Measurements from ENCODE around the gene C6orf89. TPM values are rescaled to one million over a fixed set of nuclear protein-coding genes. Genes with fewer than 3 reads are reported as not detected.
"Not testable (repeated sequence)": the region's sequence is repeated elsewhere in the genome, so short reads cannot be mapped to it uniquely, and the experiment has no call there.

Gene C6orf89
- total and polyA plus RNA-seq, 11 donors: 34.0 to 86.2 (median 71.4) TPM

- 69 to 77% (median 73%) methylated on average over 3 of the region's 3 CpGs for WGBS, 4 donors
- intact Hi-C loops (cut with DNase I): loop anchor here in 1 of 10 donors (10.0 kb wide), 1 partner anchor 325 kb away; no protein-coding TSS in a partner anchor
- H3K27me3 ChIP-seq: no peaks in the 10 kb centered on the region
- H3K4me3 ChIP-seq: no peak overlapping the region
- TF ChIP-seq, protein P1, sequence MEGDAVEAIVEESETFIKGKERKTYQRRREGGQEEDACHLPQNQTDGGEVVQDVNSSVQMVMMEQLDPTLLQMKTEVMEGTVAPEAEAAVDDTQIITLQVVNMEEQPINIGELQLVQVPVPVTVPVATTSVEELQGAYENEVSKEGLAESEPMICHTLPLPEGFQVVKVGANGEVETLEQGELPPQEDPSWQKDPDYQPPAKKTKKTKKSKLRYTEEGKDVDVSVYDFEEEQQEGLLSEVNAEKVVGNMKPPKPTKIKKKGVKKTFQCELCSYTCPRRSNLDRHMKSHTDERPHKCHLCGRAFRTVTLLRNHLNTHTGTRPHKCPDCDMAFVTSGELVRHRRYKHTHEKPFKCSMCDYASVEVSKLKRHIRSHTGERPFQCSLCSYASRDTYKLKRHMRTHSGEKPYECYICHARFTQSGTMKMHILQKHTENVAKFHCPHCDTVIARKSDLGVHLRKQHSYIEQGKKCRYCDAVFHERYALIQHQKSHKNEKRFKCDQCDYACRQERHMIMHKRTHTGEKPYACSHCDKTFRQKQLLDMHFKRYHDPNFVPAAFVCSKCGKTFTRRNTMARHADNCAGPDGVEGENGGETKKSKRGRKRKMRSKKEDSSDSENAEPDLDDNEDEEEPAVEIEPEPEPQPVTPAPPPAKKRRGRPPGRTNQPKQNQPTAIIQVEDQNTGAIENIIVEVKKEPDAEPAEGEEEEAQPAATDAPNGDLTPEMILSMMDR (IDR thresholded peaks at IDR 0.05): no peak
- TF ChIP-seq POLR2A (IDR thresholded peaks at IDR 0.05): no peak
- no peaks in the 10 kb centered on the region for H3K9me3 ChIP-seq
- no peak overlapping the region for H3K27ac ChIP-seq
- ATAC-seq (no peak), DNase-seq (no peak)
- H3K4me1 ChIP-seq: peaks cover 0 to 42% (median 25%) of the 10 kb centered on the region in 12 donors
- H3K36me3 ChIP-seq: peaks cover 0 to 34% (median 20%) of the 10 kb centered on the region in 9 donors
Observed at GRCh38 chr6:36890112-36890663, 4.4 kb downstream of the C6orf89 start.

GRCh38 chr6:36891153-36891552, 5.4 kb downstream of the C6orf89 start:
- not testable (repeated sequence) for H3K27ac ChIP-seq, ATAC-seq, DNase-seq, H3K4me3 ChIP-seq, H3K27me3 ChIP-seq, H3K9me3 ChIP-seq
- intact Hi-C loops (cut with DNase I): loop anchor here in 1 of 10 donors (10.0 kb wide), 1 partner anchor 324 kb away; no protein-coding TSS in a partner anchor
- peaks cover 0 to 43% (median 29%) of the 10 kb centered on the region in 9 donors for H3K36me3 ChIP-seq
- 98 to 100% (median 99%) methylated on average over 2 of the region's 2 CpGs for WGBS, 4 donors
- H3K4me1 ChIP-seq: peaks cover 0 to 39% (median 24%) of the 10 kb centered on the region in 12 donors

GRCh38 chr6:36893976-36894932, 8.5 kb downstream of the C6orf89 start:
- no peak overlapping the region for H3K27ac ChIP-seq
- peaks cover 0 to 15% (median 3%) of the 10 kb centered on the region in 12 donors for H3K4me1 ChIP-seq
- no peaks in the 10 kb centered on the region for H3K9me3 ChIP-seq
- TF ChIP-seq, protein P1 (IDR thresholded peaks at IDR 0.05): no peak
- no peak for TF ChIP-seq POLR2A (IDR thresholded peaks at IDR 0.05)
- 93 to 96% (median 94%) methylated on average over 8 of the region's 8 CpGs for WGBS, 4 donors
- H3K36me3 ChIP-seq: peaks cover 0 to 66% (median 53%) of the 10 kb centered on the region in 9 donors
- no peaks in the 10 kb centered on the region for H3K27me3 ChIP-seq
- no peak overlapping the region for H3K4me3 ChIP-seq
- DNase-seq: no peak
- intact Hi-C loops (cut with DNase I): loop anchor here in 1 of 10 donors (10.0 kb wide), 1 partner anchor 321 kb away; no protein-coding TSS in a partner anchor
- ATAC-seq: no peak

DNA sequence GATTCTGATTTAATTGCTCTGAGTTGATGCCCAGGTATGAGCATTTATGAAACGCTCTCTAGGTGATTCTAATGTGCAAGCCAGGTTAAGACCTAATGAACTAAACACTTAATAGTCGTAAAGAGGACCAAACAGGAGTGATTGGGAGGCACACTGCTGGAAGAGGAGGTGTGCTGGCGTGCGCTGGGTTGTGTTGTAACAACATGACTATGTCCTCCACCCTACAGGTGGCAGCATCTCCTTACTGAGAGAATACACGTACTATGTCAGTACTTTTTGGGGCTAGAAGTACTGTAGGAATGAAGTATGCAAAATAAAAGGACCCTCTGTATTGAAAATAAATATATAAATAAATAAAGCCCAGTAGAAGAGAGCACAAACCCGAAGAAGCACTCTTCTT, 11.9 kb downstream of the C6orf89 start:
- TF ChIP-seq, protein P1 (IDR thresholded peaks at IDR 0.05): peak in 9 of 12 donors; percentile 8 to 42 (median 21)
- TF ChIP-seq POLR2A (IDR thresholded peaks at IDR 0.05): no peak
- Histone ChIP-seq H3K36me3 (peaks cover 0 to 92% (median 78%) of the 10 kb centered on the region in 9 donors), H3K9me3 (no peaks in the 10 kb centered on the region), H3K27ac (no peak overlapping the region), H3K4me1 (peaks cover 0 to 6% (median 0%) of the 10 kb centered on the region in 12 donors), H3K27me3 (no peaks in the 10 kb centered on the region), H3K4me3 (no peak overlapping the region)
- intact Hi-C loops (cut with DNase I): loop anchor here in 3 of 10 donors (5.0 to 10.0 kb wide), 3 partner anchors 120 to 317 kb away; no protein-coding TSS in a partner anchor
- DNase-seq (no peak), ATAC-seq (peak in 3 of 4 donors; percentile 49 to 62 (median 54))
- WGBS, 4 donors: 80 to 89% (median 84%) methylated on average over 6 of the region's 6 CpGs
